ENCODE measurements around the gene DPT.

DPT gene

GRCh38 chr1:168766568-168766967 is 37.6 kb upstream of the DPT start:
- TF ChIP-seq CTCF (IDR thresholded peaks at IDR 0.05; ENCODE audit: low read length, missing control alignments), result no peak
- DNase-seq (ENCODE audit: low read depth), result no peak
- H3K4me3 ChIP-seq (replicated peaks; ENCODE audit: low read depth, low read length), result no peak overlapping the region

- no peak overlapping the region for H3K4me3 ChIP-seq (replicated peaks; ENCODE audit: low read depth, low read length)
- no peak for TF ChIP-seq CTCF (IDR thresholded peaks at IDR 0.05; ENCODE audit: low read length, missing control alignments)
- no peak for DNase-seq (ENCODE audit: low read depth)
Measured at GRCh38 chr1:168763031-168763430, 34.0 kb upstream of the DPT start.

- no peak for TF ChIP-seq CTCF (IDR thresholded peaks at IDR 0.05; ENCODE audit: low read length, missing control alignments)
- no peak for DNase-seq (ENCODE audit: low read depth)
Measured at GRCh38 chr1:168762473-168762872, 33.5 kb upstream of the DPT start.

GRCh38 chr1:168760781-168761180 is 31.8 kb upstream of the DPT start:
- no peak overlapping the region for H3K4me3 ChIP-seq (replicated peaks; ENCODE audit: low read depth, low read length)
- TF ChIP-seq CTCF (IDR thresholded peaks at IDR 0.05; ENCODE audit: low read length, missing control alignments), result no peak
- no peak for DNase-seq (ENCODE audit: low read depth)

More at GRCh38 chr1:168762473-168762872, 33.5 kb upstream of the DPT start:
- no peak overlapping the region for H3K4me3 ChIP-seq (replicated peaks; ENCODE audit: low read depth, low read length)

GRCh38 chr1:168760241-168760640 is 31.2 kb upstream of the DPT start:
- DNase-seq (ENCODE audit: low read depth), result no peak
- TF ChIP-seq CTCF (IDR thresholded peaks at IDR 0.05; ENCODE audit: low read length, missing control alignments), result no peak
- H3K4me3 ChIP-seq (replicated peaks; ENCODE audit: low read depth, low read length), result no peak overlapping the region

GRCh38 chr1:168759077-168759476 is 30.1 kb upstream of the DPT start:
- no peak overlapping the region for H3K4me3 ChIP-seq (replicated peaks; ENCODE audit: low read depth, low read length)
- DNase-seq (ENCODE audit: low read depth), result no peak

More at GRCh38 chr1:168759077-168759476, 30.1 kb upstream of the DPT start:
- TF ChIP-seq CTCF (IDR thresholded peaks at IDR 0.05; ENCODE audit: low read length, missing control alignments), result no peak
